OCI-LY1 (cell line): ENCODE data around the gene PLCB4.

Source experiments
- H2AFZ ChIP-seq: fragments of 200-600 bp; sonication (generic), shearing (Covaris generic); 2 replicates; pipeline ENCODE4 v1.6.0; 2014; ENCODE audit warnings: antibody characterized with exemption, mild to moderate bottlenecking, low read length
- H3F3A ChIP-seq: fragments of 200-600 bp; sonication (generic), shearing (Covaris generic); 2 replicates; pipeline ENCODE4 v1.6.0; 2014; ENCODE audit warnings: mild to moderate bottlenecking, antibody characterized with exemption, low read length, moderate library complexity; ENCODE audit not compliant: insufficient read depth
- H3K27ac ChIP-seq: fragments of 200-600 bp; sonication (generic); 2 replicates; pipeline ENCODE4 v1.5.1; 2014; ENCODE audit warnings: low read length, mixed run types, mild to moderate bottlenecking, low read depth; ENCODE audit not compliant: poor library complexity, severe bottlenecking
- H3K27me3 ChIP-seq: fragments of 200-600 bp; sonication (generic); 2 replicates; pipeline ENCODE4 v1.6.0; 2014; ENCODE audit warnings: antibody characterized with exemption, mild to moderate bottlenecking, low read length, moderate library complexity; ENCODE audit not compliant: insufficient read depth
- H3K36me3 ChIP-seq: fragments of 200-600 bp; sonication (generic); 2 replicates; pipeline ENCODE4 v1.6.1; 2014; ENCODE audit warnings: mild to moderate bottlenecking, antibody characterized with exemption, low read length, moderate library complexity, mixed read lengths; ENCODE audit not compliant: insufficient read depth
- H3K4me1 ChIP-seq: fragments of 200-600 bp; sonication (generic); 2 replicates; pipeline ENCODE4 v1.5.1; 2014; ENCODE audit warnings: mild to moderate bottlenecking, low read length, moderate library complexity; ENCODE audit not compliant: insufficient read depth, severe bottlenecking
- H3K4me2 ChIP-seq: fragments of 200-600 bp; sonication (generic), shearing (Covaris generic); 2 replicates; pipeline ENCODE4 v1.6.1; 2014; ENCODE audit warnings: low read length
- H3K4me3 ChIP-seq: fragments of 200-600 bp; sonication (generic); 2 replicates; pipeline ENCODE4 v1.5.1; 2014; ENCODE audit warnings: low read length, low read depth, mild to moderate bottlenecking, mixed read lengths; ENCODE audit not compliant: poor library complexity, severe bottlenecking
- H3K79me2 ChIP-seq: fragments of 200-600 bp; shearing (Covaris generic); 2 replicates; pipeline ENCODE4 v1.6.1; 2016; ENCODE audit warnings: mixed run types, low read length, mixed read lengths; ENCODE audit not compliant: insufficient read depth
- H3K9ac ChIP-seq: fragments of 200-600 bp; sonication (generic), shearing (Covaris generic); 2 replicates; pipeline ENCODE4 v1.6.1; 2014; ENCODE audit warnings: mild to moderate bottlenecking, low read length, mixed read lengths
- H3K9me2 ChIP-seq: fragments of 200-600 bp; sonication (generic), shearing (Covaris generic); 2 replicates; pipeline ENCODE4 v1.6.1; 2014; ENCODE audit warnings: low read depth, mild to moderate bottlenecking, low read length, mixed read lengths
- H3K9me3 ChIP-seq: fragments of 200-600 bp; shearing (Covaris generic); 2 replicates; pipeline ENCODE4 v1.6.1; 2014; ENCODE audit warnings: low read length, mixed read lengths
- H4K20me1 ChIP-seq: fragments of 200-600 bp; sonication (generic), shearing (Covaris generic); 2 replicates; pipeline ENCODE4 v1.6.0; 2016; ENCODE audit warnings: mild to moderate bottlenecking, low read length; ENCODE audit not compliant: insufficient read depth
- CTCF ChIP-seq: fragments of 200-600 bp; sonication (generic), shearing (Covaris generic); IDR thresholded peaks from 2 replicates; pipeline ENCODE4 v1.5.1; 2017; ENCODE audit warnings: mild to moderate bottlenecking, antibody characterized with exemption, low read length, moderate library complexity, mixed read lengths
- EZH2 ChIP-seq: fragments of 200-600 bp; sonication (generic), shearing (Covaris generic); IDR thresholded peaks from 2 replicates; pipeline ENCODE4 v1.8.0; 2017; ENCODE audit warnings: borderline replicate concordance, mixed run types, mild to moderate bottlenecking, antibody characterized with exemption, low read length, moderate library complexity, mixed read lengths

PLCB4 gene

GRCh38 chr20:9270831-9271230, 201.9 kb downstream of the PLCB4 start:
- Histone ChIP-seq H3K36me3 (no peaks in the 10 kb centered on the region), H3K79me2 (no peaks in the 10 kb centered on the region), H3K4me2 (no peak overlapping the region), H3K4me3 (no peak overlapping the region), H3K27ac (no peak overlapping the region), H4K20me1 (no peaks in the 10 kb centered on the region), H3K27me3 (no peaks in the 10 kb centered on the region), H3K9me3 (no peaks in the 10 kb centered on the region), H3K9ac (no peak overlapping the region), H2AFZ (no peak overlapping the region), H3K9me2 (no peaks in the 10 kb centered on the region), H3K4me1 (no peaks in the 10 kb centered on the region), H3F3A (no peaks in the 10 kb centered on the region)
- TF ChIP-seq EZH2 = no peak
- TF ChIP-seq CTCF = no peak

DNA sequence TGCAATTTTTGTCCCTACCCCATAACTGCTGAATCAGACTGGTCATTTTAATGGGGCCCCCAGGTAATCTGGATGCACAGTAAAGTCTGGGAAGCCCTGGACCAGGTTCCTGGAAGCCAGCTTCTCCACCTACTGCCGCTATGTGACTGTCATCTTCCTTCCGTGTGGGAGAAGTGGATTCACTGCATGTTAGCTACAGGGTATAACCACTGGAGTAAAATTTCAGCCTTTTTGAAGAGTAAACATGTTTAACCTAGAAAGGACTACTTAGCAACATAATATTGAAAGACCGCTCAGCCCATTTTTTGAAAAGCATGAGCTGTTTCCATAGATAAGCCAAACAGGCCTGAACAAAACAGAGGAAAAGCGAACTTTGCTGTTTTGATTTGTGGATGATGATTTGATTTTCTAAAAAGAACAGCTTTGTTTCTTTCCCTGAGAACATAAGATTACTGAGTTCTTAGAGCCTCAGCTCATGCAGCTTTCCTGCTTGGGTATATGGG, 208.1 kb downstream of the PLCB4 start:
- no peak overlapping the region for H3K9ac ChIP-seq
- H3K79me2 ChIP-seq = no peaks in the 10 kb centered on the region
- no peak overlapping the region for H3K4me3 ChIP-seq
- H3K4me2 ChIP-seq = no peak overlapping the region
- no peak overlapping the region for H3K27ac ChIP-seq
- no peaks in the 10 kb centered on the region for H3K4me1 ChIP-seq
- H4K20me1 ChIP-seq = no peaks in the 10 kb centered on the region
- no peak for TF ChIP-seq EZH2
- no peak for TF ChIP-seq CTCF
- H3K36me3 ChIP-seq = no peaks in the 10 kb centered on the region
- H3K9me2 ChIP-seq = no peaks in the 10 kb centered on the region
- no peaks in the 10 kb centered on the region for H3K27me3 ChIP-seq
- no peaks in the 10 kb centered on the region for H3K9me3 ChIP-seq
- no peaks in the 10 kb centered on the region for H3F3A ChIP-seq
- no peak overlapping the region for H2AFZ ChIP-seq

- no peak for TF ChIP-seq CTCF
- TF ChIP-seq EZH2 = no peak
- Histone ChIP-seq H3K27me3 (no peaks in the 10 kb centered on the region), H3K36me3 (no peaks in the 10 kb centered on the region), H3F3A (no peaks in the 10 kb centered on the region), H3K9me3 (no peaks in the 10 kb centered on the region), H2AFZ (no peak overlapping the region), H3K9ac (no peak overlapping the region), H3K4me2 (no peak overlapping the region), H3K27ac (no peak overlapping the region), H4K20me1 (no peaks in the 10 kb centered on the region), H3K4me3 (no peak overlapping the region), H3K9me2 (no peaks in the 10 kb centered on the region), H3K79me2 (no peaks in the 10 kb centered on the region), H3K4me1 (no peaks in the 10 kb centered on the region)
Observed at GRCh38 chr20:9279918-9280401, 211.1 kb downstream of the PLCB4 start.
